Testis (tissue), 2 donors: Measurements from ENCODE around the gene SLC12A1.

ENCODE experiments used
- CTCF ChIP-seq, 3 experiments: fragments of 450-650 bp in 2 of 3; fragments of 200-600 bp in 1 of 3; sonication (generic) in 1 of 3; IDR thresholded peaks; one replicate each; pipeline ENCODE4 v1.5.1; 2016 to 2019; ENCODE audit warnings: antibody characterized with exemption in 3 of 3, mild to moderate bottlenecking in 2 of 3, moderate library complexity in 1 of 3
- POLR2A ChIP-seq: fragments of 450-650 bp; IDR thresholded peaks from one replicate; pipeline ENCODE4 v1.6.1; 2017; ENCODE audit warnings: antibody characterized with exemption, mild to moderate bottlenecking, moderate library complexity

- TF ChIP-seq CTCF (IDR thresholded peaks at IDR 0.05) = no peak
- TF ChIP-seq POLR2A = no peak
Measured at GRCh38 chr15:48205981-48206380, at the start of gene SLC12A1.
